GM10847 (cell line): ENCODE measurements around the gene ALDH4A1.

ENCODE experiments used
- POLR2A ChIP-seq: IDR thresholded peaks from 2 replicates; pipeline ENCODE4 v1.6.1; 2011; ENCODE audit not compliant: insufficient read length; ENCODE audit errors: extremely low read depth

The ALDH4A1 gene

DNA sequence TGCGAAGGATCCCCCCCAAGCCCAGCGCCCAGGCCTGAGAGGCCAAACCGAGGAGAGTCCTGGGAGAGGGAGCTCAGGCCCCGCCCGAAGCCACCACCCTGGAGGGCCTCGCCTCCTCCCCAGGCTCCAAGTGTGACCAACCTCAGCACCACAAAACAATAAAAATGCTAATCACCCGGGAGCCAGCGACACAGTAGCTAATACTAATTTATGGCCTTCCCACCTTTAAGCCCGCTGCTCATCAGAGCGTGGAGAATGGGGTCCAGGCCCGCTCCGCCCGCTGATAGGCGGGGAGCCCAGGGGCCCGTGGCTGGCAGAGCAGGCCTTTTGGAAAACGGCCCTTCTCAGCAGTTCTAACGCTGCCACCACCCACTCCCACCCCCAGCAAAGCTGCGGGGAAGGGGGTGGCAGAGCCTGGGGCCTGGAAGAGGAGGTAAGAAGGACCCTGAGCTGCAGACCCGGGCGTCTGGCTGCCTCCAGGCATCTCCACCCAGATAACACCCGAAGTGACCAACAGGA, 22.5 kb downstream of the ALDH4A1 start:
- TF ChIP-seq POLR2A = no peak

DNA sequence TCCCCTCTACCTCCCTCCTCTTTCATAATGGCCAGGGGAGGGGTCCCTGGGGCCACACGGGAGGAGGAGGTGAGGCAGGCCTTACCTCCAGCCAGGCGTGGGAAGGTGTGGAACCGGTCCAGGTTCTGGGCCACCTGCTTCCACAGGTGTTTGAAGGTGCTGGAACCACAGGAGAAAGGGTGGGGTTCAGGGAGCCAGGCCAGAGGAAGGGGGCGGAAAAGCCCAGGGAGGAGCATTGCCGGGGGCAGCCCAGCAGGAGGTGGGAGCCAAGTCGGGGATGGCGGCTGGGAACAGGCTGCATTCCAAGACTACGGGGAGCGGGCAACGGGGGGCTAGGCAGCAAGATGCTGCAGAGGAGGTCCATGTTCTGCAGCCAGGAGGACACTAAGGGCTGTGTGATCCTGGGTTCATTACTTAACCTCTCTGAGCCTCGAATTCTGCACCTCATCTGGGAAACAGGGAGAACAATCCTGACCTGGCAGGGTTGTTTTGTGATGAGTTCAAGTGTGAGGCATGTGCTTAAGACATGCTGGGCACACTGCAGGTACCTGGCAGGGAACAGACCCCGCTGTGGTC, 23.1 kb downstream of the ALDH4A1 start:
- TF ChIP-seq POLR2A = no peak

DNA sequence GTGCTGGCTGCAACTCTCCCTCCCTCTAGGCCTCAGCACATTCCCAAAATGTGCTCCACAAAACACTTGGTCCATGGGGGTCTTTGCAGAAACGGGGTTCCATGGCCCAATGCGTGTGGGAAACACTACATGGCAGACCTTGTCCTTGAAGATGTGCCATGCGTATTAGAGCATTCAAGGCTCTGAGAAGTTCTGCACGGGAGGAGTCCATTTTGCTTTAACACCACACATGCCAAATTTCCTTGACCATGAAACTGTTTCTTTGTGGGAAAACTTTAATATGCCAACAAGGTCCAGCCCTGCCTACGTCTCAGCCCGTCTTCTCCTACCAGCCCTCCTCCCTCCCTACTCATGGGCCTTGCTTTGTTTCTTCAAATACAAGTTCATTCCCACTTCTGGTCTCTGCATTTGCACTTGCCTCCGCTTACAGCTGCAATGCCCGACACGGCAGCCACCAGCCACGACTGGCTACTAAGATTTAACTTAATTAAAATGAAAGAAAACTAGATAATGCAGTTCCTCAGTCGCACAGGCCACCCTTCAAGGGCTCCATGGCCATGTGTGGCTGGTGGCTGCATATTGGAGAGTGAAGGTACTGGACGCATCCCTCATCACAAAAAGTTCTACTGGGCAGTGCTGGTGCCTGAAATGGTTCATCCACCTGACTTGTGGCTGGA, 23.7 kb downstream of the ALDH4A1 start:
- no peak for TF ChIP-seq POLR2A

DNA sequence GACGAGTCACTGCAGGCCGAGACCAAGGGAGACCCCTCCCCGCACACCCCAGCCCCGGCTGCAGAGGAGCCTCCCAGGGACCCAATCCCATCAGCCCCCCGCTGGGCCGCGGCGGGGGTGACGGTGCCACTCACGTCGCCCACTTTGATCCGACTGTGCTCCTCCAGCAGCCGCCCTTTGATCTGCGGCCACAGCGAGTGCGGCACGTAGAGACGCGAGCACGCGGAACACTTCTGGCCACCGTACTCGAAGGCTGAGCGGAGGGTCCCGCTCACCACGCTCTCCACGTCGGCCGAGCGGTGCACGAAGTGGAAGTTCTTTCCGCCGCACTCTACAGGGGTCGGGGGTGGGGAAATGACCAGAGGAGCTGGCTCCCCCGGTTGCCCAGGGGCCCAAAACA, 25.1 kb downstream of the ALDH4A1 start:
- no peak for TF ChIP-seq POLR2A

DNA sequence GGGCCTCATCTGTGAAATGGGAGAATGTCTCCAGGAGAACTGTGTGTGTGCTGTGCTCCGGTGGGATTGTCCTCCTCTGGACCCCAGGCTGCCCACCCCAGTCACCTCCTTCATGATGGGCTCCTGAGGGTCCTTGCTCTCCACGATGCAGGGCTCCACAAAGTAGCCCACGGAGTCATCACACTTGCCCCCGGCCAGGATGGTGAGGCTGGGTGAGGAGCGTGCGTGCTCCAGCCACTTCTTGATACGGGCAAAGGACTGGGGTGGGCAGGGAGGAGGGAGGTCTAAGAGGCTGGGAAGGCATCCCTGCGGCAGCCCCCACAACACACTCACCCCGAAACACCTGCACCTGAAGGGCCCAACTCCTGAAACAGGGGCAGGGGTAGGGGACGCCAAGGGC, 26.1 kb downstream of the ALDH4A1 start:
- no peak for TF ChIP-seq POLR2A

DNA sequence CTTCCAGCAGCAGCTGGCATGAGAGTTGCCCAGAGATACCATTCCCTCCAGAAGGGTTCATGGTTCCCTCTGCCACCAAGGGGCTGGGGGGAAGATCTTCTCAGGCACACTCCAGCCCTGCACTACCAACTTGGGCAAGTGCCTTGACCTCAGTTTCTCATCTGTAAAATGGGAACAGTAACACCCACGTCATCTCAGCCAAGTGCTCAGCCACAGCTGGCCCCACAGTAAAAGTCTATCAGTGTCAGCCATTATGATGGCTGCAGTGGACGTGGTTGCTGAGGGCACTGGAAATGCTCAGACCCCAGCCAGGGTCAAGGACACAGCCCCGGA, 26.6 kb downstream of the ALDH4A1 start:
- no peak for TF ChIP-seq POLR2A

DNA sequence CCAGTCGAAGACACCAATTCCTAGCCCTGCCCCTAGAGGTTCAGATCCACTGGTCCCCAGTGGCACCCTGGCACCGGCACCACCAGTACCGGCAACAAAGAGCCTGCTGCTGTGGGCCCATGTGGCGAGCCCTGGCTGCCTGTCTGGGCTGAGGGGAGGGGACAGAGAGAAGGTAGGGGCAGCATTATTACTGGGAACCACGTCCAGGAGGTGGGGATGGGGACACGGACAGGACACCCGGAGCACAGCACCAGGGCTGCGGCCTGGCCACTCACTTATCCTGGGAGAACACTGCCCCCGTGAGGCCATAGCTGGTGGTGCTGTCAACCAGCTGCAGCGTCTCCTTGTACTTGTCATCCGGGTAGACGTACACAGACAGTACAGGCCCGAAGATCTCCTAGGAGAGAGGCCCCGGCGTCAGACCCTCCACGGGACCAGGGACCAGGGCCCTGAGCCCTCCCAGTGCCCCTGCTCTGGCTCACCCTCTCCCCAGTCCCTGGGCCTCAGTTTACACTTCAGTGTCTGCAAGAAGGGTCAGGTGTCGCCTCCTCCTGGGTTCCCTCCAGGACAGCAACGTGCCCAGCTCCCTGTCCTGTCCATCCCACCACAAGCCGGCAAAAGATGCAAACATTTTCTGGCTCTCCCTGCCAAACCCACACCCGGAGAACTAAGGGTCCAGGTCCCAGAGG, 27.1 kb downstream of the ALDH4A1 start:
- TF ChIP-seq POLR2A = no peak

DNA sequence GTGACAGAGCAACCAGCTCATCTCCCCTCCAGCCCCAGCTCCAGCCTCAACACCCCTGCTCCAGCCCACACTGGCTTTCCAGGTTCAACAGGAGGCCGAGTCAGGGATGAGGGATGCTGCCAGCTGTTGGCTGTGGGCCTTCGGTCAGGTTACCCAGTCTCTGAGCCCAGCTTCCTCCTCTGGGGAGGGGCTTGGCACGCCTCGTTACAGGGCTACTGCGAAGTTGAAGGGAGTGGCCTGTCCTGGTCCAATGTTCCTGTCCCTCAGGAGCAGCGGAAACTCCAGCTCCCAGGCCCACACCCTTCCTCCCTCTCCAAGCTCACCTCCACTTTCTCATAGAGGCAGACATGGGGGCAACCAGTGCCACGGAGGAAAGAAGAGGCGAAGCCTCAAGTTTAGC, 27.8 kb downstream of the ALDH4A1 start:
- TF ChIP-seq POLR2A = no peak

DNA sequence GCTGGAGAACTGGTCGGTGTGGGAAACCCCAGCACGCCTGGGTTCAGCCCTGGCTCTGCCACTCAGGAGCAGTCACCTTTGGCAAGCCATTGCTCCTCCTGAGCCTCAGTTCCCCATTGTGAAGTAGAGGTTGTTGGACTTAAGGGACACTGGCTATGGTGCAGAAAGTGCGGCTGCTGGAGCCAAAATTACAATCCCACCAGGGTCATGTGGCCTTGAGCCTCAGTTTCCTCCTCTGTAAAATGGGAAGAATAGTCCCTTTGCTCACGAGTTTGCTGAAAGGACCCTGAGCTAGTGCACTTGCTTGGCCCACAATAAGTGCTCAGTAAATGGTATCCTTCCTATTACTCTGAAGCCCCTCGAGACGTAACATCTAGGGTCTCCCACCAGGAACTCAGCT, 28.3 kb downstream of the ALDH4A1 start:
- TF ChIP-seq POLR2A = no peak

DNA sequence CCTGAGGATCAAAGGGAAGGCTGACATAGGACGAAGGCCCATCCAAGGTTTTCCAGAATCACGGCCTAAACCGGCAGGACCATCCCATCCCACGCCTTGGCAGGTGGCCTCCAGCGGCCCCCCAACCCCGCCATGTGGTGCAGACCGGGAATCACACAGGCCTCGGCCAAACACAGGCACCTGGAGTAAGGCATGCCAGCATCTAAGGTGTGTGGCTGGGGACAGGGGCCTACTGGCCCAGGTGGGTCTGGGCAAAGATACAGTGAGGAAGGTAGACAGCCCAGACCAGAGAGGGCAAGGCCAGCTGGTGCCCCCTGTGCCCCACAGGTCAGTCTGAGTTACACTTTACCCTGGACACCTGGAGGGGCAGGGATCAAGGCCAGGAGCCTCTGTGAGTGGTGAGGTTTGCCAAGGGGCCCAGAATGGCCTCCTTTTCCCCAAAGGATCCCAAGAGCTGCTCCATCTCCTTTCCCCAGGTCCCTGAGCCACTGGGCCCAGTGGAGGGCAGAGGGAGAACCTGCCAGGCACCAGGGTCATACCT, 30.2 kb downstream of the ALDH4A1 start:
- TF ChIP-seq POLR2A = no peak

DNA sequence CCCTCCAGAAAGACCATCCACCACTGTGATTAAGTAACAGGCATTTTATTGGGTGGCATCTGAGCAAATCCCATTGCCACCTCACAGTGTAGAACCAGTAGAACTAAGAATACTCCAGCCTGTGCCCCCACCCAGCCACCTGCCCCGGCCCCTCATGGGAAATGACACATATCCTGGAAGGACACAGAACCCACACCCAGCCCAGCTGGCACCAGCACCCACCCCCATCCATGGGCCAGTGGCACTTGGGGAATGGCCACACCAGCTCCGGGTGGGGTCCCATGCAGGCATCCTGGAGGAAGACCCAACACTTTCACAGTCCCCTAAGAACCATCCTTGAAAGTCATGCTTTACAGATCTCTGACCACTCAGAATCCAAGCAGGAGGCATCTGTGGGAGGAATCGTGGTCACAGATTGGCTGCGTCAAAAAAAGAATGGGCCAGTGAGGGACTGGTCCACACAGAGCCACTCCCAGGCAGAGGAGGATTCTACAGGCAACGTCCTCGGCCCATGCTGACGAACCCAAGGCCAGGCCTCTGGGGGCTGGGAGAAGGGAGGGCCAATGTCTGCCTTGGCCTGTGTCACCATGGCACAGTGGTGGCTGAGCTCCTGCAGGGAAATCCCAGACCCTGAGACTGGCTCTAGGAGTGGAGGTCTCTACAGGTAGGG, 30.8 kb downstream of the ALDH4A1 start:
- TF ChIP-seq POLR2A = no peak

DNA sequence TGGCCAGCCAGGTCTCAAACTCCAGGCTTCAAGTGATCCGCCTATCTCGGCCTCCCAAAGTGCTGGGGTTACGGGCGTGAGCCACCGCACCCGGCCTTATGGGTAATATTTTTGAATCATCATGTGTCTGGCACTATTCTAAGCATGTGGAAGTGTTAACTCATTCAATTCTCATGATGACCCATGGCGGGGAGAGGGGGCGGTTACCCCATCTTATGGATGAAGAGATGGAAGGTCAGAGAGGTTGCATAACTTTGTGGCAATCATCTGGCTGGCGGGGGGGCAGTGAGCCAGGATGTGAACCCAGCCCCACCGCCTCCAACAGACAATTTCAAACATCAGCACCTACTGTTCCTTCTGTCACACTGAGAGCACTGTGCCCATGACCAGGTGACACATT, 31.4 kb downstream of the ALDH4A1 start:
- TF ChIP-seq POLR2A = no peak

DNA sequence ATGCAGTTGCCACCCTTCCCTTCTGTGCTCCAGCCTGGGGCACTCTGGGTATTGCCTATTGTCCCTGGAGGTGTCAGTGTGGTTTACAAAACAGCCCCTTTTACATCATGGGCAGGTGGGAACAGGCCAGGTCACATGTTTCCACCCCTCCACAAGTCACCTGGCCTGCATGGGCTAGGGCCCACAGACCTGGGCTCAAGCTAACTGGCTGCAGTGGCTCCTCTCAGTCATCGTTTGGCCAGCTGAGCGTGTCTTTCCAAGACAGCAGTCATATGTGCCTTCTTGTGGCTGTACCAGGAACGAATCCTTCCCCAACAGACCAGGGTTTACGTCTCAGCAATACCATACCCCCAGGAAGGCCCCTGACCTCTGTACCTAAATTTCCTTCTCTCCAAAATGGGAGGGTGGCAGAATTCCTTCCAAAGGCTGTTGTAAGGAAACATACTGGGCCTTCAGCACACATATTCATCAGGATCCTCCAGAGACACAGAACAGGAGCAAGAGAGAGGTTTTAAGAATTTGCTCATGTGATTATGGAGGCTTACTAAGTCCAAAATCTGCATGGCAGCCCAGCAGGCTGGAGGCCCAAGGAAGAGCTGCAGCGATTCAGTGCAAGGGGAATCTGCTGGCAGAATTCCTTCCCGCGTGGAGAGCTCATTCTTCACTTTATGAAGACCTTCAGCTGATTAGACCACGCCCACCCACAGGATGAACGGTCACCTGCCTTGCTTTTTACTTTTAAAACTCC, 32.3 kb downstream of the ALDH4A1 start:
- TF ChIP-seq POLR2A = no peak

DNA sequence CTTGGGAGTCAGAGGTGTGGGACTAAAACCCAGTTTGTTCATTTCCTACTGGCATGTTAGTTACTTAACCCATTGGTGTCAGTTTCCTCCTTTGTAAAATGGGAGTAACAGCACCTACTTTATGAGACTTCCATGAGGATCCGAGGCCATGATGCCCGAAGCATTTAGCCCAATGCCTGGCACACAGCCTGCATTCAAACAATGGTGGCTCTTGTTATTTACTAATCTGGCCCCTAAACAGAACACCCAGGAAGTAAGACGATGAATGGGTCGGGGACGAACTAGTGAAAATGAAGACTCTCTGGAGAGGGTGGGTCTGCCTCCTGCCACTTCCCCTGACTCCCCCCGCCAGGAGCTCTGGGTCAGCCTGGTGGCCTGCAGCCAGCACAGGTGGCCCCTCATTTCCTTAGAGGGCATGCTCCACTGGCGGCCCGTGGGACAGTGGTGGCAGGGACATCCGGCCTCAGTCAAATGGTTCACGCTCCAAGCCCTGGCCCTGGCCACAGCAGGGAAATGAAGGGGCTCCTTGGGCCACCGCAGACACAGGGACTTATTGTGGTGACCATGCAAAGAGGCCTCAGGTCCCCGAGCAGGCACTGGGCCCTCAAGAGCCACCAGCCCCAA, 33.4 kb downstream of the ALDH4A1 start:
- TF ChIP-seq POLR2A = no peak

DNA sequence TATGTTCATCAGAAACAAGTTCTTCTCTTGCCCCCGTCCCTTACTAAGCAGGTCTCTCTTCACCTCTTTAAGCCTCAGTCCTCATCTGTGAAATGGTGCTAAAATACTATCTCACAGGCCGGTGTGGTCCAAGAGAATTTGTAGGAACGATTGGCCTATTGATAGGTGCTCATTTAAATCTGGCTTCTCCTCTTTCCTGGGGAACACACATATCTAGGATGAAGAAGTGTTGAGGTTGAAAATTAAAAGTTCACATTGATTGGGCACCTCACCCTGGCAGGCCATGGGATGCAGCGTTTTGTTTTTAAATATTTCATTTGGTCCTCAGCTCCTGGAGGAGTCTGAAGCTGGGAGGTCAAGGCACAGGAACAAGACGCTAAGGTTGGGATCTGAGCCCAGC, 34.0 kb downstream of the ALDH4A1 start:
- no peak for TF ChIP-seq POLR2A

DNA sequence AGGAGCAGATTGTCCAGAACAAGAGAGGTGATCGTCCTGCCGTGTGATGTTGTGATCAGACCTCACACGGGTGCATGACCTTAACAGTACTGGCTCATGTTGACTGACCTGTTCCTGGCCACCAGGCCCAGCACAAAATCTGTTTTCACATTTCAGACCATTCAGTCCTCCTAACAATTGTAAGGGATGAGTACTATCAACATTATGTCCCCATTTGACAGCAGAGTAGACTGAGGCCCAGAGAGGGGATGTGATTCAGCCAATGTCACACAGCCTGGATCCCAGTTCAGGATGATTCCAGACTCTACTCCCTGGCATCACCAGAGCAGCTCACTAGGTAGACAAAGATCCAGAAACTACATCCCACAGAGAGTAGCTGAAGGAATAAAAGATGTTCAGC, 35.5 kb downstream of the ALDH4A1 start:
- no peak for TF ChIP-seq POLR2A
